K562 (cell line): ENCODE data around the gene SEZ6. TPM values are rescaled to one million over a fixed set of nuclear protein-coding genes. Genes with fewer than 3 reads are reported as not detected.

Source experiments
- ATAC-seq: fragments of 200-7000 bp; cut with Tn5 transposase; 3 replicates; pipeline ENCODE4 v1.9.1; 2020; ENCODE audit warnings: moderate library complexity
- BruUV-seq: library from RNA; stranded (reverse); fragments of 400-500 nt; replicated peaks from 2 replicates; lab custom pipeline; 2021; lab: Mats Ljungman, UMichigan
- CTCF ChIA-PET: fragments of 300-600 bp; formaldehyde crosslinking; extraction: SDS; loops from one replicate; lab custom pipeline; 2021; ENCODE audit warnings: low intra/inter-chr PET ratio; lab: Yijun Ruan, JAX
- POLR2A ChIA-PET: fragments of 300-600, 350-650 bp; sonication (Branson Sonifier 250); formaldehyde crosslinking; extraction: SDS; loops from one replicate; lab custom pipeline; 2021; ENCODE audit warnings: antibody characterized with exemption, inconsistent platforms; lab: Yijun Ruan, JAX
- DNase-seq, 4 experiments: peaks; one replicate each; pipeline versions ENCODE4 v3.0.0 to v3.0.0-alpha.2; 2011 to 2018; ENCODE audit warnings: low spot score in 3 of 4, mixed read lengths in 3 of 4; ENCODE audit errors: extremely low read depth in 1 of 4
- FAIRE-seq: peaks from 2 replicates; lab custom pipeline; 2011; peaks lifted over from hg19 to GRCh38; lab: Jason Lieb, UNC
- H2AFZ ChIP-seq: 2 replicates; pipeline ENCODE4 v1.6.0; 2011; ENCODE audit warnings: low read depth, low read length, control low read depth, inconsistent platforms
- H3K27ac ChIP-seq: fragments of 200-600 bp; 3 replicates; pipeline ENCODE4 v1.8.0; 2011; ENCODE audit warnings: low read depth, mild to moderate bottlenecking, control low read depth, inconsistent platforms, low read length, moderate library complexity, mixed read lengths; ENCODE audit errors: extremely low read depth
- H3K27me3 ChIP-seq, 2 experiments: fragments of 300-600 bp in 1 of 2; 2 replicates in 1 of 2; 3 replicates in 1 of 2; pipeline versions ENCODE4 v1.6.0 to v1.8.0; 2011; ENCODE audit warnings: inconsistent platforms in 2 of 2, low read length in 2 of 2, mild to moderate bottlenecking in 1 of 2, mixed read lengths in 1 of 2, moderate library complexity in 1 of 2; ENCODE audit not compliant: control insufficient read depth in 2 of 2, insufficient read depth in 2 of 2
- H3K36me3 ChIP-seq: fragments of 300-600 bp; 3 replicates; pipeline ENCODE4 v1.8.0; 2011; ENCODE audit warnings: mild to moderate bottlenecking, low read length, inconsistent platforms; ENCODE audit not compliant: control insufficient read depth, insufficient read depth
- H3K4me1 ChIP-seq, 2 experiments: fragments of 200-600 bp in 1 of 2; replicated peaks in 1 of 2; 2 replicates in 1 of 2; 3 replicates in 1 of 2; pipeline versions ENCODE4 v1.5.1 to v1.8.0; 2011; ENCODE audit warnings: inconsistent platforms in 2 of 2, low read length in 2 of 2, mild to moderate bottlenecking in 1 of 2, mixed read lengths in 1 of 2, moderate library complexity in 1 of 2; ENCODE audit not compliant: control insufficient read depth in 2 of 2, insufficient read depth in 2 of 2
- H3K4me2 ChIP-seq: 2 replicates; pipeline ENCODE4 v1.6.1; 2011; ENCODE audit warnings: low read length, control low read depth, inconsistent platforms, mixed read lengths; ENCODE audit not compliant: insufficient read depth
- H3K4me3 ChIP-seq: fragments of 200-600 bp; sonication (generic), shearing (Covaris generic); 2 replicates; pipeline ENCODE4 v1.5.1; 2016; ENCODE audit warnings: control low read depth, inconsistent platforms
- H3K79me2 ChIP-seq: fragments of 200-600 bp; 3 replicates; pipeline ENCODE4 v1.8.0; 2011; ENCODE audit warnings: low read length, inconsistent platforms; ENCODE audit not compliant: control insufficient read depth, insufficient read depth
- H3K9ac ChIP-seq, 2 experiments: 2 replicates each; pipeline versions ENCODE4 v1.6.0 to v1.6.1; 2011; ENCODE audit warnings: low read depth in 2 of 2, low read length in 2 of 2, control low read depth in 1 of 2, inconsistent platforms in 1 of 2, mild to moderate bottlenecking in 1 of 2, mixed read lengths in 1 of 2; ENCODE audit not compliant: insufficient read depth in 1 of 2
- H3K9me1 ChIP-seq: one replicate; pipeline ENCODE4 v1.6.0; 2011; ENCODE audit warnings: inconsistent platforms, mild to moderate bottlenecking, low read length, moderate library complexity; ENCODE audit not compliant: control insufficient read depth, insufficient read depth
- H3K9me3 ChIP-seq: replicated peaks from 2 replicates; pipeline ENCODE4 v1.5.1; 2011; ENCODE audit warnings: low read depth, low read length, inconsistent platforms; ENCODE audit not compliant: control insufficient read depth, insufficient read depth
- H4K20me1 ChIP-seq: replicated peaks from 2 replicates; pipeline ENCODE4 v1.6.1; 2011; ENCODE audit warnings: low read length, inconsistent platforms, mixed read lengths; ENCODE audit not compliant: control insufficient read depth, insufficient read depth
- BHLHE40 ChIP-seq: IDR thresholded peaks from 2 replicates; pipeline ENCODE4 v1.6.1; 2011; ENCODE audit warnings: low read length, improper control_type of control experiment
- CCAR2 ChIP-seq: fragments of 200-400 bp; formaldehyde crosslinking; IDR thresholded peaks from 2 replicates; pipeline ENCODE4 v1.6.1; 2017; ENCODE audit warnings: mild to moderate bottlenecking, low read depth, low read length
- PHB ChIP-seq: fragments of 250-450 bp; sonication (Bioruptor Pico); IDR thresholded peaks from 2 replicates; pipeline ENCODE4 v1.5.0; 2021
- PRMT5 ChIP-seq: sonication (generic); formaldehyde crosslinking; IDR thresholded peaks from 2 replicates; pipeline ENCODE4 v1.5.0; 2020; ENCODE audit warnings: missing genetic modification reagents
- PTTG1 ChIP-seq: fragments of 450-650 bp; IDR thresholded peaks from 2 replicates; pipeline ENCODE4 v1.6.1; 2016; ENCODE audit warnings: low read depth, mild to moderate bottlenecking, missing genetic modification characterization, missing compliant biosample characterization
- RBM25 ChIP-seq: fragments of 200-400 bp; formaldehyde crosslinking; IDR thresholded peaks from 2 replicates; pipeline ENCODE4 v1.6.1; 2018; ENCODE audit warnings: low read length, low read depth, moderate library complexity; ENCODE audit not compliant: severe bottlenecking
- RUNX1 ChIP-seq: sonication (generic); IDR thresholded peaks from 2 replicates; pipeline ENCODE4 v1.6.1; 2016; ENCODE audit warnings: antibody characterized with exemption, low read depth
- SMAD3 ChIP-seq: fragments of 450-650 bp; formaldehyde crosslinking; conservative IDR thresholded peaks from 2 replicates; pipeline ENCODE4 v1.4.0; 2020; ENCODE audit warnings: mild to moderate bottlenecking
- ZNF124 ChIP-seq: sonication (generic); formaldehyde crosslinking; IDR thresholded peaks from 2 replicates; pipeline ENCODE4 v1.8.1; 2022; ENCODE audit warnings: missing genetic modification reagents
- ZNF212 ChIP-seq: fragments of 450-650 bp; formaldehyde crosslinking; IDR thresholded peaks from 2 replicates; pipeline ENCODE4 v1.4.0; 2020; ENCODE audit warnings: mild to moderate bottlenecking
- WGBS: fragments of 100-300 bp; shearing (Covaris generic); methylation state at CpG from one replicate; pipeline ENCODE4 v1.1.6; 2016; ENCODE audit warnings: low coverage, mixed read lengths; ENCODE audit not compliant: insufficient coverage; ENCODE audit errors: missing lambda C conversion rate; 5-methylcytosine and 5-hydroxymethylcytosine counted together
- in situ Hi-C: fragments of 300-500 bp; cut with MboI; formaldehyde crosslinking; loops from 4 replicates; pipeline ENCODE4 v1.15.0; 2018; ENCODE audit warnings: inconsistent platforms, mixed read lengths
- intact Hi-C: fragments of 100-400 bp; cut with micrococcal nuclease; formaldehyde crosslinking; loops from 2 replicates; pipeline ENCODE4 v1.14.2; 2022
- polyA plus RNA-seq, 8 experiments: library from polyadenylated mRNA; depleted of rRNA in 4 of 8; stranded (reverse) in 5 of 8; unstranded in 3 of 8; fragments of >200 nt; fragmentation: Nextera tagmentation in 2 of 8; fragmentation: Illumina TruSeq in 1 of 8; extraction: Ambion mirVana in 2 of 8; extraction: Trizol in 1 of 8; gene quantifications; 2 replicates each; pipeline versions ENCODE4 v1.2.1 to v1.2.3, GENCODE V29; 2011 to 2014; ENCODE audit warnings: inconsistent platforms in 1 of 8, missing spikeins in 1 of 8
- total RNA-seq, 7 experiments: library from RNA; depleted of rRNA in 6 of 7; stranded (reverse); fragments of >200 nt in 6 of 7; fragmentation: Illumina TruSeq in 2 of 7; extraction: Trizol in 2 of 7; gene quantifications; 2 replicates each; pipeline versions ENCODE4 v1.2.1 to v1.2.3, GENCODE V29; 2011 to 2021; ENCODE audit warnings: low replicate concordance in 1 of 7
- TF ChIP-seq, protein P1 (sequence below): fragments of 450-650 bp; formaldehyde crosslinking; IDR thresholded peaks from 2 replicates; pipeline ENCODE4 v1.4.0; 2020; ENCODE audit warnings: mild to moderate bottlenecking, moderate library complexity
- TF ChIP-seq, protein P2 (sequence below): sonication (generic); formaldehyde crosslinking; IDR thresholded peaks from 2 replicates; pipeline ENCODE4 v1.8.1; 2023; ENCODE audit warnings: mild to moderate bottlenecking, missing genetic modification reagents

The SEZ6 gene
- total and polyA plus RNA-seq, 9 of the 15 experiments (the other 6 are each of a cell fraction or from before 2014, with no cell fraction given): not detected

DNA sequence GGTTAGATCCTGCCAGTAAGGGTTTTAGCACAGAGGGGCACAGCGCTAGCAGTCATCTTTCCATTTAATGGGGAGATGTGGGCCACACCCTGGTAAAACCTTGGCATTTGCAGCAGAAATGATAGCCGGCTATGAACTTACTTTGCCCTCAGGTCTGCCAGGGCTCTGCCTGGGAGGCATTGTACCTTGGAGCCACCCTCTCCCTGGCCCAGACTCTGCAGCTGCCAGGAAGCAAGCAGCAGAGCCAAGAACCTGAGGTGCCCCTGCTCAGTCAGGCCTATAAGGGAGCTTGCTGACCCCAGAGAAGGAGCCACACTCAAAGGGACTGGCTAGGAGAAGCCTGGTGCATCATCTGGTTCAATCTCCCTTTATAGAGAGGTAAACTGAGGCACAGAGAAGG lies 30.8 kb downstream of the SEZ6 start:
- BruUV-seq: no TSS peak
- Histone ChIP-seq H3K79me2 (no peaks in the 10 kb centered on the region), H3K9me3 (no peaks in the 10 kb centered on the region), H3K36me3 (no peaks in the 10 kb centered on the region), H3K4me1 (peaks cover 0 to 3% of the 10 kb centered on the region in 2 experiments; a peak in 3 of 5 replicates), H4K20me1 (peaks cover 44% of the 10 kb centered on the region), H3K9ac (no peak overlapping the region), H3K4me3 (no peak overlapping the region), H3K9me1 (peaks cover 5% of the 10 kb centered on the region)
- DNase-seq: no peak
- POLR2A ChIA-PET: interaction anchor here (0.7 kb wide), 1 partner anchor 41 kb away, joined by 4 read pairs; no protein-coding TSS in a partner anchor
- intact Hi-C loops: no loop called here
- TF ChIP-seq, protein P1, sequence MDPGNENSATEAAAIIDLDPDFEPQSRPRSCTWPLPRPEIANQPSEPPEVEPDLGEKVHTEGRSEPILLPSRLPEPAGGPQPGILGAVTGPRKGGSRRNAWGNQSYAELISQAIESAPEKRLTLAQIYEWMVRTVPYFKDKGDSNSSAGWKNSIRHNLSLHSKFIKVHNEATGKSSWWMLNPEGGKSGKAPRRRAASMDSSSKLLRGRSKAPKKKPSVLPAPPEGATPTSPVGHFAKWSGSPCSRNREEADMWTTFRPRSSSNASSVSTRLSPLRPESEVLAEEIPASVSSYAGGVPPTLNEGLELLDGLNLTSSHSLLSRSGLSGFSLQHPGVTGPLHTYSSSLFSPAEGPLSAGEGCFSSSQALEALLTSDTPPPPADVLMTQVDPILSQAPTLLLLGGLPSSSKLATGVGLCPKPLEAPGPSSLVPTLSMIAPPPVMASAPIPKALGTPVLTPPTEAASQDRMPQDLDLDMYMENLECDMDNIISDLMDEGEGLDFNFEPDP (CRISPR knock-in tag): no peak
- no peak for TF ChIP-seq PHB (CRISPR knock-in tag)
- no peak for TF ChIP-seq SMAD3 (CRISPR knock-in tag)
- TF ChIP-seq ZNF124 (CRISPR knock-in tag): no peak
- TF ChIP-seq PRMT5 (CRISPR knock-in tag): no peak
- TF ChIP-seq, protein P2, sequence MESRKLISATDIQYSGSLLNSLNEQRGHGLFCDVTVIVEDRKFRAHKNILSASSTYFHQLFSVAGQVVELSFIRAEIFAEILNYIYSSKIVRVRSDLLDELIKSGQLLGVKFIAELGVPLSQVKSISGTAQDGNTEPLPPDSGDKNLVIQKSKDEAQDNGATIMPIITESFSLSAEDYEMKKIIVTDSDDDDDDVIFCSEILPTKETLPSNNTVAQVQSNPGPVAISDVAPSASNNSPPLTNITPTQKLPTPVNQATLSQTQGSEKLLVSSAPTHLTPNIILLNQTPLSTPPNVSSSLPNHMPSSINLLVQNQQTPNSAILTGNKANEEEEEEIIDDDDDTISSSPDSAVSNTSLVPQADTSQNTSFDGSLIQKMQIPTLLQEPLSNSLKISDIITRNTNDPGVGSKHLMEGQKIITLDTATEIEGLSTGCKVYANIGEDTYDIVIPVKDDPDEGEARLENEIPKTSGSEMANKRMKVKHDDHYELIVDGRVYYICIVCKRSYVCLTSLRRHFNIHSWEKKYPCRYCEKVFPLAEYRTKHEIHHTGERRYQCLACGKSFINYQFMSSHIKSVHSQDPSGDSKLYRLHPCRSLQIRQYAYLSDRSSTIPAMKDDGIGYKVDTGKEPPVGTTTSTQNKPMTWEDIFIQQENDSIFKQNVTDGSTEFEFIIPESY (CRISPR knock-in tag): no peak
- TF ChIP-seq PTTG1 (tag): no peak
- no peak for TF ChIP-seq CCAR2
- no peak for TF ChIP-seq ZNF212 (CRISPR knock-in tag)
- no peak for TF ChIP-seq RBM25
- TF ChIP-seq BHLHE40: no peak
- no peak for TF ChIP-seq RUNX1
- TF ChIP-seq, all 486 proteins: peak for 0
- CTCF ChIA-PET: no interaction called here
- ATAC-seq (no peak), FAIRE-seq (no peak)
- WGBS: 14% methylated on average over 2 of the region's 2 CpGs
- H3K27me3 ChIP-seq: peaks cover 29 to 58% of the 10 kb centered on the region in 2 experiments; a peak in 4 of 5 replicates
- in situ Hi-C loops: no loop called here
- no peak overlapping the region; the same call in 2 of the 3 replicates for H3K27ac ChIP-seq
- no peak overlapping the region for H2AFZ ChIP-seq
- no peak overlapping the region for H3K4me2 ChIP-seq
